GM10847 (cell line): ENCODE data around the gene RABL6.

ENCODE experiments used
- POLR2A ChIP-seq: IDR thresholded peaks from 2 replicates; pipeline ENCODE4 v1.6.1; 2011; ENCODE audit not compliant: insufficient read length; ENCODE audit errors: extremely low read depth

The RABL6 gene, protein sequence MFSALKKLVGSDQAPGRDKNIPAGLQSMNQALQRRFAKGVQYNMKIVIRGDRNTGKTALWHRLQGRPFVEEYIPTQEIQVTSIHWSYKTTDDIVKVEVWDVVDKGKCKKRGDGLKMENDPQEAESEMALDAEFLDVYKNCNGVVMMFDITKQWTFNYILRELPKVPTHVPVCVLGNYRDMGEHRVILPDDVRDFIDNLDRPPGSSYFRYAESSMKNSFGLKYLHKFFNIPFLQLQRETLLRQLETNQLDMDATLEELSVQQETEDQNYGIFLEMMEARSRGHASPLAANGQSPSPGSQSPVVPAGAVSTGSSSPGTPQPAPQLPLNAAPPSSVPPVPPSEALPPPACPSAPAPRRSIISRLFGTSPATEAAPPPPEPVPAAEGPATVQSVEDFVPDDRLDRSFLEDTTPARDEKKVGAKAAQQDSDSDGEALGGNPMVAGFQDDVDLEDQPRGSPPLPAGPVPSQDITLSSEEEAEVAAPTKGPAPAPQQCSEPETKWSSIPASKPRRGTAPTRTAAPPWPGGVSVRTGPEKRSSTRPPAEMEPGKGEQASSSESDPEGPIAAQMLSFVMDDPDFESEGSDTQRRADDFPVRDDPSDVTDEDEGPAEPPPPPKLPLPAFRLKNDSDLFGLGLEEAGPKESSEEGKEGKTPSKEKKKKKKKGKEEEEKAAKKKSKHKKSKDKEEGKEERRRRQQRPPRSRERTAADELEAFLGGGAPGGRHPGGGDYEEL

DNA sequence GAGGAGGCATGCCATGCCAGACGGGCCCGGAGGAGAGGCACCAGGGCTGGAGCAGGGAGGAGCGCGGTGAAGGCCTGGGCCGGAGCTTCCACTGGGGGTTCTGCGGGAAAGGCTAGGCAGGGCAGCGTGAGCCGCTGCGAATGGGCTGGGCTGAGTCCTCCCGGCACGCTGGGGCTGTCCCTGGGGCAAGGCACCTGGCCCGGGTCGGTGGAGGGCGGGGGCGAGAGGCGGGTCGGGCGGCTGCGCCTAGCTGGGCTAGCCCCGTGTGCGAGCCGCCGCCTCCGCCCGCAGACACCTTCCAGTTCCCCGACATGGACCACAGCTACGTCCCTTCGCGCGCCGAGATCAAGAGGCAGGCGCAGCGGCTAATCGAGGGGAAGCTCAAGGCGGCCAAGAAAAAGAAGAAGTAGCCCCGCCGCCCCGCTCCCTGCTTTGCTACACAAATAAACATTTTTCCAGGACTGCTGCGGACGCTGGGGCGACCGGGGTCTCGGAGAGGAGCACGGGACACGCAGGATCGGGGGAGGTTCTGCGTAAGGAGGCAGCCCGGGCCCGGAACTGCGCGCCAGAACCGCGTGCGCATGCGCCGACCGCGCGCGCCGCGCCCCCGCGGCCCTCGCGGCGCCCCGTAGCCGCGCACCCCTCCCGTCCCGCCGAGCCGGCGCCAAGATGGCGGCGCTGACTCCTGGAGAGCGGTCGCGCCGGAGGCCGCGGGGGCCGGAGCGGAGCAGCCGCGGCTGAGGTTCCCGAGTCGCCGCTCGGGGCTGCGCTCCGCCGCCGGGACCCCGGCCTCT lies at the start of gene RABL6:
Gene RABL6, plus strand, starts transcription at position 668 of the 794 bp plus-strand sequence. CDS start 249 bp downstream, outside the sequence.
- TF ChIP-seq POLR2A, result peak; percentile 77

DNA sequence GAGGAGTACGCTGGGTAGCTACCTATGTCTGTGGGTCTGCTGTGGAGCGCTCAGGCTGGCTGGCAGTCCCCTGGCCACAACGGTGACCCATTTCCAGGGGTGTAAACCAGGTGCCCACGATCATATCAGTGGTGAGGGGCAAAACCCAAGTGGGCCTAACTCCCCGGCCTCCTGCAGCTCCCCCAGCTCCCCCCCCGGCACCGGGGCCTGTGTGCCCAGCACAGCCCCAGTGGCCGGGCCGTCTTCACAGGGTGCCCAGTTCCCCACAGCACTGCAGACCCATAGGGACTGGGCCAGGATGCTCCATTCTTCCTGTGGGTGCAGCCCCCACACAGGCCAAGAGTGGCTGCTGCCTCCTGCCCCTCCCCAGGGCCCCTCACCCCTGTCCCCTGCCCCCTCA lies 48.7 kb upstream of the RABL6 start:
- no peak for TF ChIP-seq POLR2A

DNA sequence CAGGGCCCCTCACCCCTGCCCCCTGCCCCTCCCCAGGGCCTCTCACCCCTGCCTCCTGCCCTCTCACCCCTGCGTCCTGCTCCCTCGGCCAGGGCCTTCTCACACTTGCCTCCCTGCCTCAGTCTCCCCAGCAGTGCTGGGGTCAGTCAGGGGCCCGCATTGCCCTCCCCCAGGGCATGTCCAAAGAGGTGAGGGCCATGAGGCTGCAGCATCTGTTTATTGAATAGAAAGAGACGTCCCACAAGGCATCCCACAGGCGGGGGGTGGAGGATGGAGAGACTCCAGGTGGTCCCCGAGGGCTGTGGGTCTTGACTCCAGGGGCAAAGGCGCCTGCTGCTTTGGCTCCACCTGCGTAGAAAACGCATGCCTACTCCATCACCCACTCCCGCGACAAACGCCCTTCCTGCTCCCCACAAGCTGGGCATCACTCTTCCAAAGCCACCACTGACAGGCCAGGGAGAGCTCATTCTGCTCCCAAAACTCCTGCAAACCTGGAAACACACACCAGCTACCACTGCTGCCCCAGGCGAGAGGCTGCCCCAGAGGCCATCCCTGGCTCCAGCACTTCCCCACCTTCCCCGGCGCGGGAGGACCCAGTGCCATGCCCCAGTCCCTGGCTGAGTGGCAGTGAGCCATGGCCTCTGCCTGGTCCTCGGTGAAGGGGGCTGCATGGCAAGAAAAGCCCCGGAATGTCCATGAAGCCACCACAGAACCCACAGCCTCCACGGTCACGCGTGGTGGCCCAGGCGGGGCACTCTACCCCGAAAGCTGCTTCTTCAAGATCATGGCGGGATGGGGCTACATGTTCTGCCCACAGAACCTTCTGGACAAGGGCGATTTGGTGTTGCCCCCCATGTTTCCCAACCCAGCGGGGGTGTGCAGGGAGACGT lies 48.1 kb upstream of the RABL6 start:
- TF ChIP-seq POLR2A, result no peak

DNA sequence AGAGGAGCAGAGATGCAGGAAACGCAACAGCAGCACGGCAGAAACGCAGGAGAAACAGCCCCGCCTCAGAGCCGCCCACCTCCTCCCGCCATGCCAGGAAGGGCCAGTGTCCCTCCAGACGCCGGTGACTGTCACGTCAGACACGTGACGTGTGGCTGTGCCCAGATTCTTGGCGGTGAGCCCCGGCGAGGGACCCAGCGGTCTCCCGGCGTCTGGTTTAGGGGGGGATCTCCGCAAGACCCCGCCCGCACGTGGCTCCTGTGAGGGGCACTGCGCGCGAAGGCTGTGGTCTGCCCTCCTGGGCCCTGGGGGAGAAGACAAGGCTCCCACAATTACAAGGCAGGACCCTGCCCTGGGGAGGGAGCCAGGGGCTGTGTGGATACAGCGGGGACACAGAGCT lies 47.3 kb upstream of the RABL6 start:
- TF ChIP-seq POLR2A, result no peak

DNA sequence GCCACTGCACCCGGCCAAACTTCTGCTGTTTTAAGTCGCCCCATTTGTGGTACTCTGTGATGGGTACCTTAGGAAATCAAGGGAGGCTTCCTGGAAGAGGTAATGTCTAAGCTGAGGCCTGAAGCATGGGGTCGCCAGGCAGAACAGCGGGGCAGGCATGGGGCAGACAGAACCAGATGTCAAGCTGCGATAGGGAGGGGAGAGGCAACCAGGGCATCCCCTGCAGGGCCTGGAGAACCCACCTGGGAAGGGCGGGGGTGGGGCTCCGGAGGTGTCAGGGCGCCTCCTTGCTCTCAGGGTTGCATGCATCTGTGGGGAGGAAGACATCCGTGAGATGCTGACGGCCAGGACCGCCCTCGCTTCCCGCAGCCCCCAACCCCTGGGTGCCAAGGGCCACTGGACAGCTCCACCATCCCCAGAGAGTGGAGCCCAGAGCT lies 46.2 kb upstream of the RABL6 start:
- no peak for TF ChIP-seq POLR2A

DNA sequence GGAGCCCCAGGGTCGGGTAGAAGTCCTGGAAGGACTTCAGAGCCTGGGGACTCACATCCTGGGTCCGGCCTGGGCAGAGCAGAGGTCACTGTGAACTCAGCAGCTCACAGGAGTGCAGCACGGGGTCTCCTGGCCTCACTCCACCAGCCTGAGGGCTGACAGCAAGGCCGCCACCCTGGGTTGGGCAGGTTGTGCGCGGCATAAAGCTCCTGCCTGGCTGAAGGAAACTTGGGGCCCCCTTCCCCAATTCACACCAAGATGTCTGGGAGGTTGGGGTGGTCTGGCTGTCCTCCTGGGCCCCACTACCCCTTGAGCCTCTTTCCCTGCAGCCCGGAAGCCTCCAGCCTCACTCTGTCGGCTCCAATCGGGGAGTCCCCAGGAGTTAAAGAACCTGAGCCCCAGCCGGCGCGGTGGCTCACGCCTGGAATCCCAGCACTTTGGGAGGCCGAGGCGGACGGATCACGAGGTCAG lies 45.5 kb upstream of the RABL6 start:
- TF ChIP-seq POLR2A, result no peak

DNA sequence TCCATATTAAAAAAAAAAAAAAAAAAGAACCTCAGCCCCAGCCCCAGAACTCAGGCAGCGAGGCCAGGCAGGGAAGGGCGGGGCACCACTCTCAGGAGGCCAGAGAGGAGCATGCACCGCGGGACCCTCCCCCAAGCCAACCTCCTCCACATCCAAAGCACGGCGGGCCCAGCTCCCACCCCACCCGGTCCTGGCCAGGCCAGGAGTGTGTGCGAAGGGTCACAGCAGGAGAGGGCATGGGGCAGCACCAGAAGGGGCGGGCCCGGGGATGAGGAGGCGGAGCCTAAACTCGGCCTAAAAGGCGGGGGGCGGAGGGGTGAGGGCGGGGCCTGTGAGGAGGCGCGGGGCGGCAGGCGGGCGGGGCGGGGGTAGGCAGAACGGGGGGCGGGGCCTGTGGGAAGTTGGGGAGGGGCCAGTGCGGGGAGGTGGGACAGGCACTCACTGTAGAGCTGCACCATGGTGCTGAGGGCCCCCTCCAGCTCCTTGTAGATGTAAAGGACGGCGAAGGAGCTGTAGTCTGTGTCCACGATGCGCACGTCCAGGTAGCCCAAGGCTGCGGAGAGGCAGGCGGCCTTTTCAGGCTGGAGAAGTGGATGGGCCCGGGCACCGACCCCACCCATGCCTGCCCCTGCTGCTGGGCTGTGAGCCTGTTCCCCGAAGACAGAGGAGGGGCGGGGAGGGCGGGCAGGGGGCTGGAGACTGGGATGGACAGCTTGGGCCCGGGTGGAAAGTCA lies 44.7 kb upstream of the RABL6 start:
- TF ChIP-seq POLR2A, result no peak

DNA sequence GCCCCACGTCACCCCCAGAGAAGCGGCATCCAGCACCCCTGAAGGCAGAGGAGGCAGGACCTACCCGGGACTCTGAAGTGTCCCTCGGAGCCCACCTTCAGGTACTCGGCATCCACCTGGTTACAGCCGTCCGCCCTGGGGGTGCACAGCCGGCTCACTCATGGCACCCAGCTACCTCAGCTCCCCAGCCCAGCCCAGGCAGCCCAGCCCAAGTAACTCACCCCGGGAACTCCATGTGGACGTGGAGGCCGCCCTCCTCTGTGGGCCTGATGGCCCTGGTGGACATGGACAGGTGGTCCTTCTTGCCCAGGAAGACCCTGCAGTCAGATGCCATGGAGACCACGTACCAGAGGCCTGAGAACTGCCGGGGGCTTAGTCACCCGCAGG lies 44.1 kb upstream of the RABL6 start:
- TF ChIP-seq POLR2A, result no peak

DNA sequence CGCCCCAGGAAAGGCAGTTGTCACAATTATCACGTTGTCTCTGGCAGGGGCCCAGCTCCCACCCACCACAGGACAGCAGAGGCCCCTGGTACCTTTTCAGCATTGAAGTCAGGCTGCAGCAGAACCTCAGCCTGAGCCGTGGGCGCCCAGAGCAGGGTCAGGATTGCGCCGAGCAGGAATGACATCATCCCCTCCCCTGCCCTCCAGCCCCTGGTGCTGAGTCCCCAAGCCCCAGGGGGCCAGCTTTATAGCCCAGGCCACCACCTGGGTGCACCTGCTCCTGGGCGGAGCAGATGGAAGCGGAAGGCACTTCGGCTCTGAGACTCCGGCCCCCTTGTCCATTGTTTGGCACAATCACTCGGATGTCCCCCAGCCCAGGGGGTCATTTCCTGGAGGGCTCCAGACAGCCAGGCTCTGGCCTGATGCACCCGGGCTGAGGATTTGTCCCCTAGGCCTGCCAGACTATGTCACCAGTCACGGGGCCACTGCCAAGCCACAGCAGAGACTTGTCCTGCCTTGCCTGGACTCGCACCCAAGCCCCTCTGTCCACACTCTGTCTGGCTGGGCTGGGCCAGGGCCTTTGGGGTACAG lies 43.4 kb upstream of the RABL6 start, which contains the start of gene LCN15:
Gene LCN15, minus strand, starts transcription at position 218 of the 591 bp plus-strand sequence. Its CDS starts 30 bp downstream, at position 188.
- TF ChIP-seq POLR2A, result no peak

DNA sequence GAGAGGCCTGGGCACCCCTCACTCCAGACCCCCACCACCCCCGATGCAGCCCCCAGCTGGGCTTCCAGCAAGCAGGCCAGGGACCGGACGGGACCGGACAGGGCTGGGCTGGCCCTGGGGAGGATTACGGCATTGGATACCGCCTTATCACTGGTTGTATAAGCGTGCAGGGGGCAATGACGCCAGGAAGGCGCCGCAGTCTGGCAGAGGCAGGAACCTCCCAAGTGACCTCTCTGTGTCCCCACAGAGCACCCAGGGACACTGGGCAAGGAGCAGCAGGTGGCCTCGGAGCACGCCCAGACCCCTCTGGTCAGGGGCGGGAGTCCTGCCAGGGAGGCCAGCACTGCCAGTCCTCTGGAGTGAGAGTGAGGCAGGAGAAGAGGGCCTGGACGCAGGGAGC lies 42.7 kb upstream of the RABL6 start:
- TF ChIP-seq POLR2A, result no peak

DNA sequence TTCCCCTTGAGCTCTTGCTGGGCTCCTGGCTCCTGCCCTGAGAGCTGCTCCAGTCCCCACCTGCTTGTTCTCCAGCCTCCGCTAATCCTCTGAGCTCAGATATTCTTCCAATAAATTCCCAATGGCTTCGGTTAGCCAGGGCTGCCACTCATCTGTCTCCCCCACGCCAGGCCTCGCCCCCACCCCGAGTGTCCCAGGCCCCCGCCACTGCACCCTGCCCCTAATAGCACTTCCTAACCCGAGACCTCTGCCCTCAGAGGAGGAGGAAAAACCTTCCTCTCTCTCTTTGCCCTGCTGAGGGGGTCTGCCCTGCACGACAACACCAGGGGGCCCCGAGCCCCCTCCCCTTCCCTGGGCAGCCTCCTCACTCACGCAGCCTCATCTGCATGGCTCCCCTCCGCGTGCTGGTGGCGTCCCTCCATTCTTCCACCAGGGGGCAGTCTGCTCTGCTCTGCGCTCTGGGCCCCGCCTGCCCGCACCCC lies 38.0 kb upstream of the RABL6 start:
- TF ChIP-seq POLR2A, result no peak

DNA sequence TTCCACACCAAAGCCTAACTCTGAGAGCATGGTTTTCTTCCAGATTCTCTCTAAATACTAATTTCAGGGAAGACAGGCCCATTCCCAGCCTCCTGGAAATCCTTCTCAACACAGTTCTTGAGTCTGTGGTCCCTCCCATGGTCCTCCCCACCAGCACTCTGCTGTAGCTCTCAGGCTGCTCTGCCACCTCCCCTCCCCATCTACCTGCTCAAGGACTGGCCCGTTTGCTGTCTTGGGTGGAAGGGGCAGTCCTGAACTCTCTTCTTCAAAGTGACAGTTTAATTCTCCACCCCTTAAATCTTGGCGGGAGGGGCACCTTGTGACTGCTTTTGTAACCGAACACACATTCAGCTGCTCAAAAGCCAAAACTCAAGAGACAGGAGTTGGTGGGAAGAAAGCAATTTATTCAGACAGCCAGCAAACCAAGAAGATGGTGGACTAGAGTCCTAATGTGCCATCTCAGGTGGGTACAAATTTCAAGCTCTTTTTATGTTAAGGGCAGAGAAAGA lies 35.8 kb upstream of the RABL6 start:
- TF ChIP-seq POLR2A, result no peak
